Amniotic stem cell (primary cell): ENCODE data around the gene TXNDC17.
"Not testable (repeated sequence)": the region's sequence is repeated elsewhere in the genome, so short reads cannot be mapped to it uniquely, and the experiment has no call there.

ENCODE experiments used
- DNase-seq: peaks from one replicate; lab custom pipeline; 2025; lab: John Stamatoyannopoulos, UW

Gene TXNDC17

DNA sequence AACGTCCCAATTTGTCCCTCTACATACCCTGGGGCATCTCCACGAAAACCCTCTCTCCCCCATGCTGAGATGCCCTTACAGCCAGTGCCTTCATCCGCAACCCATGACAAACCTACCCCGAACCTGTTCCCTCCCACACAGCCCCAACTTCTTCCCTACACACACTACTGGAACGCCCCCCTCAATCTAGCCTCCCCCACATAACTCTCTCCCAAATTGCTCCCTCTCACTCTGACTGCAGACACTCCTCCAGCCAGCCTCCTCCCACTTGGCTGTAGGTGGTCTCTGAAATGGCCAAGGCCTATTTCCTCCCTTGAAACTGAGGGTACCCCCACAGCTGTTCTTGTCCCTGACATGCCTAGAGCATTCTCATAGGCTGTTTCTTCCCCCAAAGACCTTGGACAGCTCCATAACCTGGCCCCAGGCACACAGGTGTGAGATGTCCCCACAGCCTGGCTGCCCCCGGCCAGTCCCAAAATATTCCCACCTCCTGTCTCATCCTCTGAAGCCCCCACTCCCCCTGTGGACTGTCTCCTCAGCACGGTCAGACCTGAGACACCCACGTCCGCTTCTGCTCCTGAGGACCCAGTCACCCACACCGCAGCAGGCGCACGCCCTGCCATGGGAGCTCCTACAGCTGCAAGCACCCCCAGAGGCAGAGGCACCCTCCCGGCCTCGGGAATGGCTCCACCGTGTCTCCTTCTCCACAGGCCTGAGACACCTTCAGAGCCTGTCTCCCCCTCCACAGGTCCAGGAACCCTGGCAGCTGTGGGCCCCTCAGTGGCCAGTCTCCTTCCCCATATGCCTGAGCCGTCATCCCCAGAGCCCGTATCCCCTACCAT, 4.0 kb upstream of the TXNDC17 start:
- DNase-seq, result no peak

GRCh38 chr17:6637458-6637840, 3.4 kb upstream of the TXNDC17 start:
- no peak for DNase-seq

GRCh38 chr17:6638046-6638908, 2.6 kb upstream of the TXNDC17 start:
- DNase-seq, result no peak

GRCh38 chr17:6639014-6639585, 1.8 kb upstream of the TXNDC17 start:
- DNase-seq, result no peak

DNA sequence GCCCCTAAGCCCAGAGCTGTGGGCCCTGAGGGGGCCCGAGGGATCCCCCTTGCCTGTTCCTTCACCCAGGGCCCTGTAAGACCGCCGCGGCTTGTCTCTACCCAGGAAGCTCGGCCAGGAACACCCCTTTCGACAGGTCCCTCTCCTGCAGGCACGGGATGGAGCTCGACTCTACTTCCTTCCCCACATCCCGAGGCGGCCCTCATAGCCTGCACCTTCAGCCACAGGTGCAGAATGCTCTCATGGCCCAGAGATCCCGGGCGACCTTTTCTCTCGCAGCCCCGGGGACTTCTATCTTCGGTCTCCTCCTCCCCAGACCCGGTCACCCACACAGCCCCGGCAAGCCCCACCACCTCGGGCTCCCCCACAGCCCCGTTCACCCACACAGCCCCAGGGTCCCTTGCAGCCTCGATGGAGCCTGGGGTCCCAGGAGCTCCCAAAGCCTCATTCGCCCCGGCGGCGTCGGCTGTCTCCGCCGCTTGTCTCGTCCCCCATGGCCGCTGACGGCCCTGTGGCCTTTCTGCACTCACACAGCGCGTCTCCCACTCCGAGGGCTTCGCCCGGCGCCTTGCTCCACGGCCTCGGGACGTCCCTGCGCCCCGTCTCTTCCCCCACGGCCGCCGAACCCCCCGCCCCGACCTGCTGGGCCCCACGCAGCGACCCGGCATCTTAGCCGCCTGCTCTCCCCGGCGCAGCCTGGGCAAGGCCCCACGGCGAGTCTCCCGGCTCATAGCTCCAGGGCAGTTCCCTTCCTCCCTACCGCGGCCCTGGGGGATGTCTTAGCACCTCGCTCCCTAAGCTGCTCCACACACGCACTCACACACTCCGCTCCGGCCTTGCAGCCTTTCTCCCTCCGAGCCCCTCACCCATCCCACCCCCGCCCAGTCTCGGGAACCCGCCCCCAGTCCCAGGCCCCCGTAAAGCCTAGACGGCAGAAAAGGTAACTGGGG, 999 bp upstream of the TXNDC17 start:
- DNase-seq, result no peak

DNA sequence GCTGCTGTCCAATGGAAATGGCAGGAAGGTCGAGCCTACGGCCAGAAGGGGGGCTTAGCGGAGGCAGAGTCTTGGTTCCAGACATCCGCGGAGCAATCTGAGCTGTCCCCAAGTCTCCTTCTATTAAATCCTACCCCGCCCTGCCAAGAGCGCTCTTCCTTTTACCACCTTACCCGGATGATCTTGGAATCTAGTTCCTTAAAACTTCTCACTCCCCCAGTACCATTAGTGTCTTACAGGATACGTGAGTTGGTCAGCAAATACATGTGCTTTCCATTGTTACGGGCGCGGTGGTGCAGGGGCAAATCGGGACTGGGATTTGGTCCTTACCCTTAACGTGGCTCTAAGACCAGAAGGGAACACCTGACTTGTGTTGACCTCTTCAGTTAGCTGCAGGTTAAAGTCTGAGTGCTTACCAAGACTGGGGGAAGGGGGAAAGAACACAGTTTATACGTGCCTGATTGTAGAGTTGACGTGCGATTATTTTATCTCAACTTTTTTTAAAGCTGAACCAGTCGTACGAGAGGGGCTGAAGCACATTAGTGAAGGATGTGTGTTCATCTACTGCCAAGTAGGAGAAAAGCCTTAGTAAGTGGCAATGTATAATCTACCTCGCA, 495 bp downstream of the TXNDC17 start:
- DNase-seq, result no peak

DNA sequence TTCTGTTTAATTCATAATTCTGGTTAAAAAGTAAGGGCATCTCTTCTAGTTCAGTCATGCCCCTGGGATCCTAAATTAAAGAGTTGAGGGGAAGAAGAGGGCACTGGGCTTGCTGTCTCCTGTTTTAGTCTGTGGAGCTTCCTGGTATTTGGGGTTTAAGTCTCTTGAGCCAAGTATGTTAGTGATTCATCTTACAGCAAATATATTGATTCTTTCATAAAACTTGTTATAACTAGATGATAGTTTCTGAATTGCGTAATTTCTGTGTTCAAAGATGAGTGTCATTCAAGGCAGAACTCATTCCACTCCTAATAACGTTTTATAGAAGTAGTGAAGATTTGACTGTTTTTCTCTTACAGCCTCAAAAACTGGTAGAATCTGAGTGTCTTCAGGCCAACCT, 1.7 kb downstream of the TXNDC17 start:
- no peak for DNase-seq

- DNase-seq, result no peak
These were observed 2.7 kb downstream of the TXNDC17 start for GRCh38 chr17:6643451-6644125.

DNA sequence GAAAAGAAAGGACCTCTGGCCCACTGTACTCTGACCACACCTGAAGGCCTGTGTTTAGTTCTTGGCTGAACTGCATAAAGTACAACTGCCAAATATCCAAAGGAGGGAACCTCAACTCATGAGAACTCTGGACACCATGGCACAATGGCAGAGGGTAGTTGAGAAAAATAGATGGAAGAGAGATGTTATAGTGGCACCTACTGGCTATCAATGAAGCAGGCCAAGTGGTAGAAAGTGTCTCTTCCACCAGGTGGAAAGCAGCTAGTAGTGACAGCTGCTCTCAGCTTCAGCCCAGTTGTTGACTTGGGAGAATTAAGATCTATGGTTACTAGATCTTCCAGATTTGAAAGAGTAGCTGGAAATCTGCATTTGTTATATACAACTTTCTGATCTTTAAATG, 7.3 kb downstream of the TXNDC17 start:
- DNase-seq, result no peak

DNA sequence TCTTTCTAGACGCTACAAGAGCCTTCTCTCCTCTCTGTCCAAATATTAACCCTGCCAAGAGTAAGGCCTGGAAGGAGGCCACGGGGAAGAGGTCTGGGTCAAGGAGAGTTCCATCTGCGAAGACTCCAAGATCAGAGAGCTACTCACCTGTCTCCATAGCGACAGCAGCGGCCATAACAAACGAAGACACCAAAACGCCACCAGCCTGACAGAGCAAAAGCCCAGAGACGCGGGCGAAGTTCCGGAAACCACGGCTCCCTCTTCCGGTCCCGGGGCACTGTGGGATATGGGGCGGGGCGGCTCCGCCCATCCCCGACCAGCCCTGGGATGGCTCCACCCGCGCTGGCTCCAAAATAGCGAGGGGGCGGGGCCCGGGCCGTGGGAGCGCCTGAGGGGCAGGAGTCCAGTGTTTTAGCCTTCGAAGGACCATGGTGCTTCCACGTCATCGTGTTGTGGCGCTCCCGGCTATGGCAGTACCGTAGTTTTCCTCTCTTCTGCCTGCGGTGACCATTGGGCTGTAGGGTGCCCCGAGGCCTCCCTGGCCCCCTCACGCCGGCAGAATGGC, 10.6 kb downstream of the TXNDC17 start, which contains the start of the genes C17orf100 and MED31:
C17orf100 (plus strand) TSS at position 409 of the 565 bp plus-strand sequence; CDS start at position 561, 152 bp downstream.
MED31 (minus strand) TSS at position 252 of the 565 bp plus-strand sequence; CDS start at position 175, 77 bp downstream.
- DNase-seq, result peak; percentile 87

- DNase-seq, result no peak
These were observed 11.1 kb downstream of the TXNDC17 start for GRCh38 chr17:6651919-6652452.

DNA sequence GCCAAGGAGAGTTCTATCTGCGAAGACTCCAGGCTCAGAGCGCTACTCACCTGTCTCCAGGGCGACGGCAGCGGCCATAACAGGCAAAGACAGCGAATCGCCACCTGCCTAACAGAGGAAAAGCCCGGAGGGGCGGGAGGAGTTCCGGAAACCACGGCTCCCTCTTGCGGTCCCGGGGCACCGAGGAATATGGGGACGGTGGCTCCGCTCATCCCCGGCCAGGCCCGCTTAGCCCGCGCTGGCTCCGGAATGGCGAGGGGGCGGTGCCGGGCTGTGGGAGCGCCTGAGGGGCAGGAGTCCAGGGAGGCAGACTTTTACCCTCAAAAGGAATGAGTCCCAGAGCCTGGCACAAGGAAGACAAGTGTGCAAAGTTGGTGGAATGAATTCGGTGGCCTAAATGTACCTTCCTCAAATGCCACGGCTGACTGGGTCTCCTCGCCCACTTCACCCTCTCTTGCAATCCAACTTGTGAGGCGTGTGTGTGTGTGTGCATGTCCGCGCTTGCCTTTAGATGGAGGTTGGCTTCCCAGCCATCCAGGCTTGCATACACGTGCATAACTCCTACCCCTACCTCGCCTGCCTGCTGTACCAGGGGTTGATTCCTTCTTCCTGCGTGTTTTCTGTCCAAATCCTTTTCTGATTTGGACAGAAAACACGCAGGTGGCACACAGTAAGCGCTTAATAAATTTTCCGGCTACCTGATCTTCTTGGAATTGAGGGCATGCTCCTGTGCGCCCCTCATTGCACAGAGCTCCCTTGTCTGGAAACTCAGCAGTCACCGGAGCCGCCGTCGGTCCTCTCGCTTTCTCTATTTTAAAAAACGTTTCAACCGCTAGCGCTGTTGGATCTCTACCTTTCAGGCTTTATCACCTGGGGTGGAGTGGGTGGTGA, 14.2 kb downstream of the TXNDC17 start:
- DNase-seq, result no peak

DNA sequence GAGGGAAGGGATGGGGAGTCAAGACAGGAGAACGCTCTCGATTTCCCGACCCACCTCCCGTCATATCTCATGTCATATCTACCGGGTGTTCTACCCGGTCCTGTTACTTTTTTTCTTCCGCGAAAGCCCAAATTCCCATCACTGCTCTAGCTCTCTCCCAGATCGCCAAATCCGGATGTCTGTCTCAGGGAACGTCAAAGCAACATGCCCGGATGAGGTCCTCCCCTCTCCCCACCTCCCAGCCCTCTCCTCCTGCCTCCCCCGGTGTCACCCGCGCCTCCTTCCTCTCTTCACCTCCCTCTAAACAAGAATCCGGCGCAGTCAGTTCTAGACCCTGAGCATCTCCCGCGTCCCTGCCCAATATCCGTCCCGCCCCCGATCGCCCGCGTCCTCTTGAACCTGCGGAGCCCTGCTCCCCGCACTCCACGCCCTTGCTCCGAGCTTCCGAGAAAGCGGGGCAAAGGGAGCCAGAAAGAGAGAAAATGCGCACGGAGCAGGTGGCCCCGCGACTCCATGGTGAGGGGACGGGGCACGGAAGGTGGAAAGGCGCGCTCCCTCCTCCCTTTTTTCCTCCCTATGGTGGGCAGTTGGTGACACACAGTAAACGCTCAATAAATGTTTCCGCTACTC, 15.0 kb downstream of the TXNDC17 start:
- not testable (repeated sequence) for DNase-seq

DNA sequence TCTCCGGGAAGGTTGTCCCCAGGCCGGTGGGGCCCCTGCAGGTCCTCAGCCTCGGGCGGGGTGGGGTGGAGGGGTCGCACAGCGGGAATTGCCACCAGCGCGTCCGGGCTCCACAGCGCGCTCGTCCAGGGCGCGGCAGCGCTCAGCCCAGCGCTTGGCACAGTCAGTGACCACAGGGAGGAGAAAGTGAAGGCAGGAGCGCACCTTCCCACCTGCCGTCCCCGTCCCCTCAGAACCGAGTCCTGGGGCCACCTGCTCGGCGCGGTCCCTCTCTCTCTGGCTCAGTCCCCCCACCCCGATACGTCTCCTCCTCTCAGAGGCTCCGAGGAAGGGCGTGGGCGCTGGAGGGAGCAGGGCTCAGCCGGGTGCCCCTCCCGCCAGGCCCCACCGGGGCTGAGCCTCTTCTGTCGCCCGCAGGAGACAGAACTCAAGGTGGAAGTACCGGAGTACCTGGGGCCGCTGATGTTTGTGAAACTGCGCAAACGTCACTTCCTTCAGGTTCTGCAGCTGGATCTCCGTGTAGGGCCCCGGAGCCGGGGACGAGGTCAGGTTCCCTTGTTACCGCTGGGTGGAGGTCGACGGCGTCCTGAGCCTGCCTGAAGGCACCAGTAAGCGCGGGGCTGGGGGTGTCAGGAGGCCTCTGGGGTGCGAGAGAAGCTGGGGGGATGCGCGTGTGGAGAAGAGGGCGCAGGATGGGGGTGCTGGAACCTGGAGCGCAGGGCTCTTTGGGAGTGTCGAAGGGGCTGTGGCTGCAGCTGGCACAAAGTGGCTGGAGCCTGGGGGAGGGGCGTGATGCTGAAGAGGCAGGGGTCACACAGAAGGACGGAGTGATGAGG, 16.2 kb downstream of the TXNDC17 start:
- DNase-seq, result not testable (repeated sequence)

DNA sequence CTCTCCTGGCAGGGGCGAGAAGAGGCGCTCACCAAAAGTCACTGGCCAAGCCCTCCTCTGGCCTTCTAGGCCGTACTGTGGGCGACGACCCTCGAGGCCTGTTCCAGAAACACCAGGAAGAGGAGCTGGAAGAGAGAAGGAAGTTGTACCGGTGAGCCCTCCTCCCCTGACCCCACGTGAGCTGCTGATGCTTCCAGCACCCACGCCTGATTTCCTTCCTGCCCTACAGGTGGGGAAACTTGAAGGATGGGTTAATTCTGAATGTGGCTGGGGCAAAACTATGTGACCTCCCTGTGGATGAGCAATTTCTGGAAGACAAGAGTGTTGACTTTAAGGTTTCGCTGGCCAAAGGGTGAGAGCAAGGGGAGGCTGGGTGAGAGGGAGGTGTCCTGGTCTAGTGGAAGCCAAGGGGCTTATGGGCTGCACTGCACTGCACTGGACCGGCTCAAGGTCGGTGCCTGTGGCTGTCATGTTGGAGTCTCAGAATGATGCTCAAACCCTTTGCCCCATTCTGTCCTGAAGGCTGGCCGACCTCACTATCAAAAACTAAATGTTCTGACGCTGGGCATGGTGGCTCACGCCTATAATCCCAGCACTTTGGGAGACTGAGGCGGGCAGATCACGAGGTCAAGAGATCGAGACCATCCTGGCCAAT, 16.9 kb downstream of the TXNDC17 start:
- DNase-seq, result no peak

GRCh38 chr17:6658411-6658810, 17.6 kb downstream of the TXNDC17 start:
- not testable (repeated sequence) for DNase-seq

- DNase-seq, result no peak
These were observed 19.2 kb downstream of the TXNDC17 start for GRCh38 chr17:6660101-6660500.
